ENCODE results near the gene SLC29A3.

The SLC29A3 gene

DNA sequence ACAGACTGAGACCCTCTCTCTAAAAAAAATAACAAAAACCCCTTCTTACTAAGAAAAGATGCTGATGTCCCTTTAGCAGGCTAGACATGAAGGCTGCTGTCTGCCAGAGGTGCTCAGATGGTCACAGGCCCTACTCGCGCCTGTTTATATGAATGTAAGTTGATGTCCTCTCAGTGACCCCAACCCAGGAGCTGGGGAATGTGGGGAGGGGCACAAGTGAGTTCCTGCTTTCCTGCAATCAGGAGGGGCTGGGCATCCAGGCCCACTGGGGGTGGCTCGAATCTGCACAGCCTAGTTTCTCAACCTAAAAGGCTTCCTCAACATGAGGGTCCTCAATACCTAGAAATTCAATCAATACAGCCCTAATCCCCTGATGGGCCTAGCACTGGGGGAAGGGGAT is 12.1 kb upstream of the SLC29A3 start:
- TF ChIP-seq TAF1 (IDR thresholded peaks at IDR 0.05; ENCODE audit: low read depth, low read length): no peak
- no peak for TF ChIP-seq POLR2A (IDR thresholded peaks at IDR 0.05; ENCODE audit: low read depth, low read length)
- no peak for TF ChIP-seq POLR2AphosphoS5 (IDR thresholded peaks at IDR 0.05; ENCODE audit: low read depth, low read length)
- no peak for TF ChIP-seq POU2F2 (IDR thresholded peaks at IDR 0.05; ENCODE audit: low read depth, low read length)
- TF ChIP-seq SPI1 (IDR thresholded peaks at IDR 0.05; ENCODE audit: low read depth, low read length): no peak
- no peak for TF ChIP-seq PAX5 (IDR thresholded peaks at IDR 0.05; ENCODE audit: insufficient read depth, low read length, severe bottlenecking)
- no peak for FAIRE-seq
- no peak for DNase-seq (ENCODE audit: insufficient read length, low spot score)

DNA sequence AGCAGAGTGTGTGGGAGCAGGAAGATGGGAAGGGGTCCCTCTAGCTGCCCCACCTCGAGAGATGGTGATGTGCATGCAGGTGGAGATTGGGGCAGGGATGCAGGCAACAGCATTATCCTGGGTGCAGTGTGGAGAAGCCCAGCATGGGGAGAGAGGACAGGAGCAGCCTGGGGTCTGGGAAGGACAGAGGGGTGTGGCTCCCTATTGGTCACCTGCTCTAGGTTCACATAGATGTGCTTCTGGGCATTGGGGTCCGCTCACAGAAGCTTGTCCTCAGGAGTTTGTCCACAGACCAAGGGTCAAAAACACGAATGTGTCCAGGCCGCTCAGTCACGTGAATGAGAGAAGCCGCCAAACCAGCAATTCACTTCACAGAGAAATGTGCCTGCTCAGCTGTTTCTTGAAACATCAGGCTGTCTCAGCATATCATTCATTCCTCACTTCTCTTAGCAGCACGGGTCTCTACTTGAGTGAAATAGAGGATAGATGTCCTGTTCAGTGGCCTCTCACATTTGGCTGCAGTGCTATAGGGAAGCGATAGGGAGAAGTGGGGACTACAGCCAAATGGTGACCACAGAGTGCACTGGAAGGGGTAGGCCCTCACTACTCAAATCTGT is 11.5 kb upstream of the SLC29A3 start:
- DNase-seq (ENCODE audit: insufficient read length, low spot score): no peak
- TF ChIP-seq POU2F2 (IDR thresholded peaks at IDR 0.05; ENCODE audit: low read depth, low read length) (no peak), TAF1 (IDR thresholded peaks at IDR 0.05; ENCODE audit: low read depth, low read length) (no peak), POLR2AphosphoS5 (IDR thresholded peaks at IDR 0.05; ENCODE audit: low read depth, low read length) (no peak), SPI1 (IDR thresholded peaks at IDR 0.05; ENCODE audit: low read depth, low read length) (no peak), POLR2A (IDR thresholded peaks at IDR 0.05; ENCODE audit: low read depth, low read length) (no peak), PAX5 (IDR thresholded peaks at IDR 0.05; ENCODE audit: insufficient read depth, low read length, severe bottlenecking) (no peak)
- FAIRE-seq: no peak

DNA sequence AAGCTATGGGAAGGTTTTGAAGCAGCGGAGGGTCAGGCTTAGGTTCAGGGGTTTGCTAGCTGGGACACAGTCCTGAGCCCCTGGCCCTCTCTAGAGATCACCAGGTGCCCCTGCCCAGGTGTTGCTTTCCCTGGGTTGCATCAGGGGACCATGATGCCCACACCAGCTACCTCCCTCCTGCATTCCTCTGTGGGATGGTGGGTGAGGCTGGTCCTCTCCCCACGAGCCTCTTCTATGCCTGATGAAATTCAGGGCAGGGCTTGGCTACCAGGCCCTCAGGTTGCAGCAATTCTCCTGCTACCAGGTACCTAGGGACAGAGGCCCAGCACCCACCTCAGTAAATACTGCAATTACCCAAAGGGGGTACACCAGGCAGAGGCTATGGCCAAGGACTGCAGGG is 10.8 kb upstream of the SLC29A3 start:
- TF ChIP-seq TAF1 (IDR thresholded peaks at IDR 0.05; ENCODE audit: low read depth, low read length): no peak
- TF ChIP-seq PAX5 (IDR thresholded peaks at IDR 0.05; ENCODE audit: insufficient read depth, low read length, severe bottlenecking): no peak
- TF ChIP-seq SPI1 (IDR thresholded peaks at IDR 0.05; ENCODE audit: low read depth, low read length): no peak
- no peak for TF ChIP-seq POLR2A (IDR thresholded peaks at IDR 0.05; ENCODE audit: low read depth, low read length)
- no peak for TF ChIP-seq POU2F2 (IDR thresholded peaks at IDR 0.05; ENCODE audit: low read depth, low read length)
- no peak for FAIRE-seq
- DNase-seq (ENCODE audit: insufficient read length, low spot score): no peak

DNA sequence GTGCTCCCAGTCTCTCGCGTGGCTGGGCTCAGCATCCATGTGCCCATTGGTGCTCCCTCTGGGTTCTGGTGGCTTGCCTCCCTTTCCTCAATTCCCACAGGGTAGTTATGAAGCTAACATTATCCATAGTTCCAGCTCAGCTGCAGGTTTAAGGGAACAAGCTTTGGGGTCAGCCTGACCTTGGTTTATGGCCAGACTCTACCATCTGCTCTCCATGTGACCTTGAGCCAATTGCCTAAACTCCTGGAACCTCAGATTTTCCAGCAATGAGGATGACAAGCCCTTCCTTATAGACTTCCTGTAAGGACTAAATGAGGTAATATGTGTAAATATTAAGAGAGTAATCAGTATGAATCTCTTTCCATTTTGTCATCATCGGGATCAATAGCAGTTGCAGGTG is 10.1 kb upstream of the SLC29A3 start:
- TF ChIP-seq POLR2A (IDR thresholded peaks at IDR 0.05; ENCODE audit: low read depth, low read length) (no peak), SPI1 (IDR thresholded peaks at IDR 0.05; ENCODE audit: low read depth, low read length) (no peak), POLR2AphosphoS5 (IDR thresholded peaks at IDR 0.05; ENCODE audit: low read depth, low read length) (no peak), PAX5 (IDR thresholded peaks at IDR 0.05; ENCODE audit: insufficient read depth, low read length, severe bottlenecking) (no peak), TAF1 (IDR thresholded peaks at IDR 0.05; ENCODE audit: low read depth, low read length) (no peak), POU2F2 (IDR thresholded peaks at IDR 0.05; ENCODE audit: low read depth, low read length) (no peak)
- no peak for DNase-seq (ENCODE audit: insufficient read length, low spot score)
- no peak for FAIRE-seq

DNA sequence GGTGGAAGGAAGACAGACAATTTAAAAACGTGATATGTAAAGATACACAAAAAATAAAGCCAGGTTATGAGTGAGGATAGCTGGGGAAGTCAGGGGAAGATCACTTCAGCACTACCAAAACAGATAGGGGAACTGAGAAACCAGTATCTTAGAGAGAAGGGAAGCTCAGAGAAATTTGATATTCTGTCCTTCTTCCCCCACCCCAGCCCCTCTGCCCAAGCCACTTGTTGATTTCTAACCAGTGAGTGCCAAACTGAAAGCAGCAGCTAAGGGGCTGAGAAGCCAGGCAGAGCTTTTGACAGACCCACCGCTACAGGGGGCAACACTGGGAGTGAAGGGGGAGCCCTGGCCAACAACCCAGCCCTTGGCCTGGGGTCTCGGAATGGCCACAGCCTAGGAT is 9.1 kb upstream of the SLC29A3 start:
- TF ChIP-seq PAX5 (IDR thresholded peaks at IDR 0.05; ENCODE audit: insufficient read depth, low read length, severe bottlenecking): no peak
- TF ChIP-seq SPI1 (IDR thresholded peaks at IDR 0.05; ENCODE audit: low read depth, low read length): peak; percentile 87
- TF ChIP-seq POLR2AphosphoS5 (IDR thresholded peaks at IDR 0.05; ENCODE audit: low read depth, low read length): no peak
- FAIRE-seq (no peak), DNase-seq (ENCODE audit: insufficient read length, low spot score) (no peak)

DNA sequence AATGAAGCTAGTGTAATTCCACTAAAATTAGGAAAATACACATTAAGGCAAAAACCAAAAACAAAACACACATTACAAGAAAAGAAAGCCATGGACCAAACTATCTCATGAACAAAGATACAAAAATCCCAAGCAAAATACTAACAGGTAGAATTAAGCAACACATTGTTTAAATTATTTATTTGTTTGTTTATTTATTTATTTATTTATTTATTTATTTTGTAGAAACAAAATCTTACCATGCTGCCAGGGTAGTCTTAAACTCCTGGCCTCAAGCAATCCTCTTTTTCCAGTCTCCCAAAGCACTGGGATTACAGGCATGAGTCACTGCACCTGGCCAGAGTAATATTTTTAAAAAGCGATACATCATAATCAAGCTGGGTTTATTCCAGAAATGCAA is 6.8 kb upstream of the SLC29A3 start:
- FAIRE-seq (no peak), DNase-seq (ENCODE audit: insufficient read length, low spot score) (no peak)
- TF ChIP-seq POLR2A (IDR thresholded peaks at IDR 0.05; ENCODE audit: low read depth, low read length) (no peak), POLR2AphosphoS5 (IDR thresholded peaks at IDR 0.05; ENCODE audit: low read depth, low read length) (no peak), POU2F2 (IDR thresholded peaks at IDR 0.05; ENCODE audit: low read depth, low read length) (no peak), TAF1 (IDR thresholded peaks at IDR 0.05; ENCODE audit: low read depth, low read length) (no peak), SPI1 (IDR thresholded peaks at IDR 0.05; ENCODE audit: low read depth, low read length) (no peak), PAX5 (IDR thresholded peaks at IDR 0.05; ENCODE audit: insufficient read depth, low read length, severe bottlenecking) (no peak)

DNA sequence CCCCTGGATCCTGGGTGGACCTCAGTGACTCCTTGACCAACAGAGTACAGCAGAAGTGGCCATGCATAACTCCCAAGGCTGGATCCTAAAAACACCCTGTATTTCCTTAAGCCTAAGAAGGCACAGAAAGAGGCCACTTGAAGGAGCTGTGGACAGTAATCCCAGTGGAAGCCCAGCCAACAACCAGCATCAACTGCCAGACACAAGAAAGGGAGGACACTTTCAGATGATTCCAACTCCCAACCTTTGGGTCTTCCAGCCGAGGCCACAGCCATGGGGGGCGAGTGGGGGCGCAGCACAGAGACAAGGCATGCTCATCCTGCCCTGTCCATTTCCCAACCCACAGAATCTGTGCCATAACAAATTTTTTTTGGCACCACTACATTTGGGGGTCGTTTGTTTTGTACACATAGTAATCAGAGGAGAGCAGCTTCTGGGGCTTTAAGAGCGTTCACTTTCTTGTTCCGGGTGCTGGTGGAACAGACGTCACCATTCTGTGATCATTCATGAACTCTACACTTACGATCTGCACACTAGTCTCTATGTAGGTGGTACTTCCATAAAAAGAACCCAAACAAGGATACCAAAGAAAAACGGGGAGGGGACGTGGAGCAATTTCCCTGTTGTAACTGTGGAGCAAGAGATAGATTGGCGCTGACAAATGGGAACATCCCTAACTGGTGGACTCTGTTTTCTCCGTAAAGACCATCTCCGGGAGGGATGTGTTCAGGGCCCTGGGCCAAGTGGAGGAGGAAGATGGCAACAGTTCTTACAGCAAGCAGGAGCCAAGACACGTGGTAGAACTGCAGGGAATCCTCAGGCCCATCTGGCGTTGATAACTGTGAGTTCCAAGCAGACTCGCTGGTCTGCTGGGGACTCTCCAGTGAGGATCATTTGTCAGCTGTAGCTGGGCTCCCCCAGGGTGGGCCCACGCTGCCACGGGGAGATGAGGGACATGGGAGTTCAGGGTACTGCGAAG is 6.0 kb upstream of the SLC29A3 start:
- TF ChIP-seq PAX5 (IDR thresholded peaks at IDR 0.05; ENCODE audit: insufficient read depth, low read length, severe bottlenecking): no peak
- TF ChIP-seq SPI1 (IDR thresholded peaks at IDR 0.05; ENCODE audit: low read depth, low read length): no peak
- no peak for TF ChIP-seq POU2F2 (IDR thresholded peaks at IDR 0.05; ENCODE audit: low read depth, low read length)
- TF ChIP-seq POLR2A (IDR thresholded peaks at IDR 0.05; ENCODE audit: low read depth, low read length): no peak
- no peak for TF ChIP-seq POLR2AphosphoS5 (IDR thresholded peaks at IDR 0.05; ENCODE audit: low read depth, low read length)
- TF ChIP-seq TAF1 (IDR thresholded peaks at IDR 0.05; ENCODE audit: low read depth, low read length): no peak
- FAIRE-seq (no peak), DNase-seq (ENCODE audit: insufficient read length, low spot score) (no peak)

DNA sequence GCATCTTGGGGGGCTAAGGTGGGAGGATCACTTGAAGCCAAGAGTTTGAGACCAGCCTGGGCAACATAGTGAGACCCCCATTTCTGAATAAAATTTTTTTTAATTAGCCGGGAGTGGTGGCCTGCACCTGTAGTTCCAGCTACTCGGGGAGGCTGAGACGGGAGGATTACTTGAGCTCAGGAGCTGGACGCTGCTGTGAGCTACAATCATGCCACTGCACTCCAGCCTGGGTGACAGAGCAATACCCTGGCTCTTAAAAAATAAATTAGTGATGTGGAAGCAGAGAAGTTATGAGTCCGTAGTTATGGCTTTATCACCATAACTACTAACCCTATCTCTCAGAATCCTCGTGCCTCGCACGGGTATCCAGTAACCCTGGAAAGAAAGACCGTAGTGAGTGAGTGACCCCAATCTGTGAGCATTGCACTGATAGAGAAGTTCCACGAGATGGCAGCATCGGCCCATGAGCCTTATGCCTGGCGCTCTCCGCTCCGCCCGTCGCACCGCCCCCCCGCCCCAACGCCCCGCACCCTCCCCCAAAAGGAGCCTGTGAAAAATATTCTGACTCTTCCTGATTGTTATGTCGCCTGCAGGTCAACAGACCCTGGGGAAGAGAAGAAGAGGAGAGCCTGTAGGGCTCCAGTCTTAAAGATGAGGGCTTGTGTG is 4.9 kb upstream of the SLC29A3 start:
- DNase-seq (ENCODE audit: insufficient read length, low spot score) (peak; percentile 61), FAIRE-seq (peak; percentile 67)
- TF ChIP-seq TAF1 (IDR thresholded peaks at IDR 0.05; ENCODE audit: low read depth, low read length) (no peak), PAX5 (IDR thresholded peaks at IDR 0.05; ENCODE audit: insufficient read depth, low read length, severe bottlenecking) (no peak), SPI1 (IDR thresholded peaks at IDR 0.05; ENCODE audit: low read depth, low read length) (no peak), POLR2A (IDR thresholded peaks at IDR 0.05; ENCODE audit: low read depth, low read length) (no peak), POU2F2 (IDR thresholded peaks at IDR 0.05; ENCODE audit: low read depth, low read length) (no peak), POLR2AphosphoS5 (IDR thresholded peaks at IDR 0.05; ENCODE audit: low read depth, low read length) (no peak)

DNA sequence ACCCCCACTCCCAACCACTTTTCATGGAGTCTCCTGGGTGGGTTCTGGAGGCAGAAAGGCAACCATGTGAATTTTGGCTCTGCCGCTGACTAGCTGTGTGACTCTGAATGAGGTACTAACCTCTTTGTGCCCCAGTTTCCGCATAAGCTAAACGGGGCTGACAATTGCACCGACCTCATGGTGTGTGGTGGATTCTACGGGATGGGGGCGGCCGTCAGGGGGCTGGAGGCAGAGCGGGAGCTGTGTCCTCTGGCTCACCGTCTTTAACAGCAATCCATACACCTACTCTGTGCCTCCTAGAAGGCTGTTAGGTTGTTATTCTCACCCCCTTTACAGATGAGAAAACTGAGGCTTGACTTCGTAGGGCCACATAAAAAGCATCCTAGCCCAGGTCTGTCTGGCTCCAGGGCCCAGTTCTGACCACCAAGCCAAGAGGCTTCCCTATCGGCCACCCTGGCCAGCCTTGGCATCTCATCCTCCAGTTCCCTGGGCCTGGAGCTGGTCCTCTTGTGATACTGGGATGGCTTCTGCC is 4.3 kb upstream of the SLC29A3 start:
- TF ChIP-seq POU2F2 (IDR thresholded peaks at IDR 0.05; ENCODE audit: low read depth, low read length) (no peak), SPI1 (IDR thresholded peaks at IDR 0.05; ENCODE audit: low read depth, low read length) (no peak), POLR2A (IDR thresholded peaks at IDR 0.05; ENCODE audit: low read depth, low read length) (no peak), POLR2AphosphoS5 (IDR thresholded peaks at IDR 0.05; ENCODE audit: low read depth, low read length) (no peak)
- no peak for DNase-seq (ENCODE audit: insufficient read length, low spot score)
- FAIRE-seq: no peak

All from GM12891 (cell line).